NCI-H1694 treated with DMSO at 0.1 percent for 48 hours (cell line): ENCODE data around the gene SERPINA3.

Experiments used
- DNase-seq: peaks from one replicate; lab custom pipeline; 2025; lab: John Stamatoyannopoulos, UW

Gene SERPINA3

GRCh38 chr14:94613720-94614644 lies 1.8 kb downstream of the SERPINA3 start:
- DNase-seq: no peak

GRCh38 chr14:94614802-94615201 lies 2.6 kb downstream of the SERPINA3 start:
- no peak for DNase-seq

- DNase-seq: no peak
These were observed 3.1 kb downstream of the SERPINA3 start for GRCh38 chr14:94615254-94615653.

- no peak for DNase-seq
These were observed 3.8 kb downstream of the SERPINA3 start for GRCh38 chr14:94615823-94616570.

GRCh38 chr14:94617366-94617941 lies 5.3 kb downstream of the SERPINA3 start:
- DNase-seq: no peak

DNA sequence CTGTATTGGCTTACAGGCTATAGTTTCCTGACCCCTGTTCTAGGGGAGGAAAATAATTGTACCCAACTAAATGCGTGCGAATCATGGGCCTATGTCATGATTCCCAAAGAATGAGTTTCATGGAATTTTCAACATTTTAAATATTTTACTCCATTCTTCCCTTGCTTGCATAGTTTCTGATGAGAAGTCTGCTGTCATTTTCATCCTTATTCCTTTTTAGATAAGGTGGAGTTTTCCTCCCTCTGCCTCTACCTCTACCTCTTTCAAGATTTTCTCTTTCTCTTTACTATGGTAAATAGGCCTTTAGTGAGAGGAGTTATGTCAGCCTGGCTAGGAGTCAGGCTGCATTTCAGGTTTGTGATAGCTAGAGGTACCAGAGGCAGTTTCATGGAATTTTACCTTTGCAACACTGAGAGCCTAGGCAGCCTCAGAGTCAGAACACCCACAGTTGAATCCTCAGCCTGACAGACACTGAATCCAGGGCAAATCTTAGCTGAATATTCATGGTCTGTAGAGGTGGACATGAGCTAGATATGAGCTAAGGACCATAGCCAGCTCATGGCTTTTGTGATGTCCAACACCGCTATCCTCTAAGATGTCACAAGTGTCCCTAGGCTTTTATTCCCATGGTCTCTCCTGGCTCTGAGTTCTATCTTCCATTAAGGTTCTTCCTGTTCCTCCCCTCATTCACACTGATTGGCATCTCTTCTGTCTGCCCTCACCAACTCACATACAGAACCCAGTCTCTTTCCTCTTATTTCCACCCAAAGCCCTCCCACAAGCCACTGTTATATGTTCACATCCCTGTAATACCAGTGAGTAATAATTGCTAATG lies 6.0 kb downstream of the SERPINA3 start:
- no peak for DNase-seq

GRCh38 chr14:94619297-94619696 lies 7.1 kb downstream of the SERPINA3 start:
- DNase-seq: no peak

- DNase-seq: no peak
These were observed 8.4 kb downstream of the SERPINA3 start for GRCh38 chr14:94620597-94620996.

DNA sequence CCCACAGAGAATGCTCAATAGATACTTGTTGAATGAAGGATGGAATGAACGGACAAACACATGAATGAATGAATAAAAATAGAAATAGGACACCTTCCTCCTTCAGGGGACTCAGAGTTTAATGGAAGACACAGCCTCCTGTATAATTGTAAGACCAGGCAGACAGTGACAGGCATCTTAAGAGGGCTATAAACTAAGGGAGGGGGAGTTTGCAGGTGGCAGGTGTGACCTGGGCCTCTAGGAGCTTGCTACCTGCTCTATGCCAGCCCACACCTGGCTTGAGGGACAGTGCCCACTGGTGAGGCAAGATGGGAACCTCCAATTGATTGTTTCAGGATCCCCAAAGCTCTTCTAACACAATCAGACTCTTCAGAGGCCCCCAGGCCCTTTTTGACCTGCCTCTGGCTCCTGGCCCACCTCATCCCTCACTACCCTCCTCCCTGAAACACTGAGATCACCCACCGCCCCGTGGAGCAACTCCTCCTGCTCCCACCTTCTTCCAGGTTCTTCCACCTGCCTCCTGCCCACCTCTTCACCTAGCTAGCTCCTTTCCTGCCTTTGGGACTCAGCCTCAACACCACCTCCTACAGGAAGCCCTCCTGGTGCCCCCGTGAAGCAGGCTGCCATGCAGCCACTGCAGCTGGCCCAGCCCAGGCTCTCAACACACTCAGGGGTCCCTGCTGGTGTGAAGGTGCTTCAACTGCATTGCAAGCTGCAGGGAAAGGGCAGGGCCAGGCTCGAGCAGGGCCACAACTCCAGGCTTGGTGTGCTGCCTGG lies 9.4 kb downstream of the SERPINA3 start:
- no peak for DNase-seq

- DNase-seq: no peak
These were observed 10.6 kb downstream of the SERPINA3 start for GRCh38 chr14:94622653-94623421.

DNA sequence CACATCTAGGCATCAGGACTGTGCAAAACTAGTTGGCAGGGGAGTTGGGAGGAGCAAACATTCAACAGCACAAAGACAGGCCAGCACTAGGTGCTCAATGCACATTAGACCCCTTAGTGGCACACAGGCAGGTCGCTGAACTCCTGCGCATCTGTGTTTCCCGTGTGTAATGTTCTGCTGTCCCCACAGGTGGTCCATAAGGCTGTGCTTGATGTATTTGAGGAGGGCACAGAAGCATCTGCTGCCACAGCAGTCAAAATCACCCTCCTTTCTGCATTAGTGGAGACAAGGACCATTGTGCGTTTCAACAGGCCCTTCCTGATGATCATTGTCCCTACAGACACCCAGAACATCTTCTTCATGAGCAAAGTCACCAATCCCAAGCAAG lies 11.2 kb downstream of the SERPINA3 start:
- DNase-seq: no peak

- no peak for DNase-seq
These were observed 11.8 kb downstream of the SERPINA3 start for GRCh38 chr14:94623856-94624499.

- no peak for DNase-seq
These were observed 12.6 kb downstream of the SERPINA3 start for GRCh38 chr14:94624537-94625352.

GRCh38 chr14:94625353-94625635 lies 13.1 kb downstream of the SERPINA3 start:
- DNase-seq: no peak

- DNase-seq: no peak
These were observed 16.4 kb downstream of the SERPINA3 start for GRCh38 chr14:94628578-94628977.

DNA sequence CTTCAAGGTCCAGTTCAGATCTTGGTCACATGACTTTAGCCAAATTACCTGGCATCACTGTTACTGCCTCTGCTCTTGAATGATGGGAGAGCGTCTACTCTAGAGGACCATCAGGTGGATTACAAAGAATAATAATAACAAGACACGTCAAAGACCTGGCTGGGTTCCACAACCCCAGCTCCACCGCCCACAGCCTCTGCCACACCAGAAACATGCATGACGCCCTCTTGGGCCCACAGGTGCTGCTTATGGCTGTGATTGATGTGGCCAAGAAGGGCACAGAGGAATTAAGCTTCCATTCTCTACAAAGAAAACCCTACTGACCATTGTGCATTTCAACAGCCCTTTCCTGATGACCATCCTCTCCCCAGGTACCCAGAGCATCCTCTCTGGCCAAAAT lies 18.2 kb downstream of the SERPINA3 start:
- DNase-seq: no peak

DNA sequence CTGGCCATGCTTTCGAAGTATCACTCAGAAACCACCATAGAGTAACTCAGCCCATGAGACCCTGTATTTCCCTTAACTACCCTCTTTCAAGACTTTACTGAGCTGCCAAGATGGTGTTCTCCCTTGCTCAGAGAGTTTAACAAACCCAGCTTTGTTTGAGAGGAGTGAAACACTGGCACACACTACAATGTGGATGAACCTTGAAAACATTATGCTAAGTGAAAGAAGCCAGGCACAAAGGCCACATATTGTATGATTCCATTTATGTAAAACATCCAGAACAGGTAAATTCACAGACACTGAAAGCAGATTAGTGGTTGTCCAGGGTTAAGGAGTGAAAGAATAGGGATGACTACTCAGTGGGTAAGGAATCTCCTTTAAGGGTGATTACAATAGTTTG lies 18.9 kb downstream of the SERPINA3 start:
- DNase-seq: no peak

- DNase-seq: no peak
These were observed 19.5 kb downstream of the SERPINA3 start for GRCh38 chr14:94631536-94632304.

DNA sequence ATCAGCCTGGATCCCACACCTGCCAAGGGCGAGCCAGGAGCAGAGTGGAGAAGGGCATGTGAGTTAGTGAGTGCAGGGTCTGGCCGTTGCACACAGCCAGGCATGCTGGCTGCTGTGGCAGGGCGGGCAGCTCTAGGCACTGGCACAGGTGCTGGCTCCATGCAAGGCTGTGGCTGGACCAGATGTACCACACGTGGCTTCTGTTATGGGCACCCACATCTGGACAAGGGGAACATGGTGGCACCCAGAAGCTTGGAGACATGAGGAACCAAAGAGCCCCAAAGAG lies 20.1 kb downstream of the SERPINA3 start:
- DNase-seq: no peak
